Measurements from ENCODE around the gene SCAMP3.
A peak's percentile ranks its signal among the peaks of the same experiment; 100 is the strongest.

SCAMP3 gene

DNA sequence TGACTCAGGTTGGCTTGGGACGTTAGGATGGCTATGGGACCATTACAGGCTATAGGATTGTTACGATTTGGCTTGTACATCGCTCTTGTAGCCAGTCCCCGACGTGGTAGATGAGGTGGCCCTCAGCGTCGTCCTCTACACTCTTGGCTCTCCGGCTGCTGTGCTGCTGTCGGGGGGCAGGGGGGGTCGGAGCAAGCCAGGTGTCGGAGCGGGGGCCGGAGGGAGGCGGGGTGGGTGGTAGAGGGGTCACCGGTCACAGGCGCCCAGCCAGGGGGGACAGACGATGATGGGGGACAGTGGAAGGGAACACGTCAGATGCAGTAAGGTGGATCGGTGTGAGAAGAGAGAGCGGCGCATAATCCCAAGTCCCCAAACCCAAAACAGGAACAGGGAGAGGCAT, 6.5 kb upstream of the SCAMP3 start:
- ChIA-PET CTCF (interaction anchor here (1.3 kb wide), 1 partner anchor 39 kb away, joined by 3 read pairs; no protein-coding TSS in a partner anchor), POLR2A (no interaction called here)
- Histone ChIP-seq H3K36me3 (ENCODE audit: control insufficient read depth in 4 of 4, insufficient read depth in 4 of 4, low read length in 3 of 4) (peaks cover 28 to 69% (median 55%) of the 10 kb centered on the region in 4 experiments), H3K9me3 (ENCODE audit: control extremely low read depth in 1 of 5, control insufficient read depth in 4 of 5, insufficient read depth in 2 of 5, low read depth in 1 of 5, low read length in 4 of 5) (no peaks in the 10 kb centered on the region), H3K4me3 (ENCODE audit: control insufficient read depth in 1 of 7, extremely low read depth in 1 of 7, insufficient read depth in 4 of 7, low read depth in 2 of 7, low read length in 6 of 7) (no peak overlapping the region), H3K27me3 (replicated peaks in 2 of 5; ENCODE audit: control insufficient read depth in 4 of 5, insufficient read depth in 5 of 5, low read length in 4 of 5) (no peaks in the 10 kb centered on the region), H3K27ac (ENCODE audit: insufficient read depth in 1 of 2, low read depth in 1 of 2, low read length in 2 of 2, poor library complexity in 1 of 2, severe bottlenecking in 2 of 2) (no peak overlapping the region), H3K4me1 (ENCODE audit: control extremely low read depth in 1 of 4, control insufficient read depth in 4 of 4, insufficient read depth in 4 of 4, low read length in 3 of 4) (peaks cover 4 to 14% (median 9%) of the 10 kb centered on the region in 4 experiments)
- WGBS (ENCODE audit: insufficient coverage) = 97% methylated on average over 20 of the region's 21 CpGs
- DNase-seq = no peak

DNA sequence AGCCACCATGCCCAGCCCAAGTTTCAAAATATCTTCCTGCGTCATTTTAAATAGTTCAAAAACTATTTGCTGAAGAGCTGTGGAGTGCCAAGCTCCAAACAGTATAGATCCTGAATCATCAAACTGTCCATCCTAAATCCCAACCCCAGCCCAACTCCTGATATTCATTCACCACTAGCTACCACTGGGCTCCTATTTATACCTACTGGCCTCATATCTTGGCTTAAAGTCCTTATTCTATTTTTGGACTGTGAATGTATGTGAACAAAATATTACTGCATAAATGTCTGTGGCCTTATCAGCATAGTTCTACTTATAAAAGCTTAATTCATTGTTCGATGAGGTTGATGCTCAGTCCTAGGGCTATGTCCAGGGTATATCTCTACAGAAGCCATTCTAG, 5.2 kb upstream of the SCAMP3 start:
- ChIA-PET CTCF (interaction anchor here (0.7 to 5.5 kb wide), 6 partner anchors 16 to 100 kb away, joined by 3 to 48 read pairs (median 3); partner anchors contain the start of gene FDPS), POLR2A (no interaction called here)
- no peak for DNase-seq
- Histone ChIP-seq H3K27me3 (replicated peaks in 2 of 5; ENCODE audit: control insufficient read depth in 4 of 5, insufficient read depth in 5 of 5, low read length in 4 of 5) (no peaks in the 10 kb centered on the region), H3K9me3 (ENCODE audit: control extremely low read depth in 1 of 5, control insufficient read depth in 4 of 5, insufficient read depth in 2 of 5, low read depth in 1 of 5, low read length in 4 of 5) (no peaks in the 10 kb centered on the region), H3K36me3 (ENCODE audit: control insufficient read depth in 4 of 4, insufficient read depth in 4 of 4, low read length in 3 of 4) (peaks cover 31 to 80% (median 61%) of the 10 kb centered on the region in 4 experiments), H3K4me3 (ENCODE audit: control insufficient read depth in 1 of 7, extremely low read depth in 1 of 7, insufficient read depth in 4 of 7, low read depth in 2 of 7, low read length in 6 of 7) (no peak overlapping the region), H3K4me1 (ENCODE audit: control extremely low read depth in 1 of 4, control insufficient read depth in 4 of 4, insufficient read depth in 4 of 4, low read length in 3 of 4) (peaks cover under 1 to 10% (median 4%) of the 10 kb centered on the region in 4 experiments), H3K27ac (ENCODE audit: insufficient read depth in 1 of 2, low read depth in 1 of 2, low read length in 2 of 2, poor library complexity in 1 of 2, severe bottlenecking in 2 of 2) (no peak overlapping the region)
- 100% methylated on average over 2 of the region's 2 CpGs for WGBS (ENCODE audit: insufficient coverage)

DNA sequence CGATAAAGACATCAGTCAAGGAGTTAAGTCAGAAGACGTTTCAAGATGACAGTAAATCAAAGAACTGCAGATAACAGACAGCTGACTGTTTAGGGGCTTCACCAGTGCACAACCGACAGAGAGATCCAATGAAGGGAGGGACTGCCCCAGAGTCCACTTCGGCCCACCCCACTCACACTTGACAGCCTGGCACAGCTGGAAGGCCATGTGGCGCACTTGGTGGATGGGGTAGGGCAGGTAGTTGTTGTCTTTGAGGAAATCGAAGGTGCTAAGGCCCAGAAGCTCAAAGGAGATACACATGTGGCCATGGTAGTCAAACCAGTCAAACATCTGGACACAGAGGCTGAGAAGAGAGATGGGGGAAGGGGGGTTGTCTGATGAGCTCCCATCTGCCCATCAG, 4.4 kb upstream of the SCAMP3 start:
- no peak for DNase-seq
- no peak overlapping the region for H3K27ac ChIP-seq (ENCODE audit: insufficient read depth in 1 of 2, low read depth in 1 of 2, low read length in 2 of 2, poor library complexity in 1 of 2, severe bottlenecking in 2 of 2)
- peaks cover 31 to 80% (median 61%) of the 10 kb centered on the region in 4 experiments for H3K36me3 ChIP-seq (ENCODE audit: control insufficient read depth in 4 of 4, insufficient read depth in 4 of 4, low read length in 3 of 4)
- POLR2A ChIA-PET = interaction anchor here (0.7 kb wide), 1 partner anchor 17 kb away, joined by 7 read pairs; no protein-coding TSS in a partner anchor
- H3K27me3 ChIP-seq (replicated peaks in 2 of 5; ENCODE audit: control insufficient read depth in 4 of 5, insufficient read depth in 5 of 5, low read length in 4 of 5) = no peaks in the 10 kb centered on the region
- H3K4me1 ChIP-seq (ENCODE audit: control extremely low read depth in 1 of 4, control insufficient read depth in 4 of 4, insufficient read depth in 4 of 4, low read length in 3 of 4) = peaks cover under 1 to 8% (median 4%) of the 10 kb centered on the region in 4 experiments
- WGBS (ENCODE audit: insufficient coverage) = 92% methylated on average over 2 of the region's 6 CpGs
- H3K9me3 ChIP-seq (ENCODE audit: control extremely low read depth in 1 of 5, control insufficient read depth in 4 of 5, insufficient read depth in 2 of 5, low read depth in 1 of 5, low read length in 4 of 5) = no peaks in the 10 kb centered on the region
- H3K4me3 ChIP-seq (ENCODE audit: control insufficient read depth in 1 of 7, extremely low read depth in 1 of 7, insufficient read depth in 4 of 7, low read depth in 2 of 7, low read length in 6 of 7) = no peak overlapping the region
- CTCF ChIA-PET = interaction anchor here (1.7 to 5.5 kb wide), 3 partner anchors 11 to 41 kb away, joined by 6 to 48 read pairs (median 8); partner anchors contain the start of genes ENTREP3 and FDPS

DNA sequence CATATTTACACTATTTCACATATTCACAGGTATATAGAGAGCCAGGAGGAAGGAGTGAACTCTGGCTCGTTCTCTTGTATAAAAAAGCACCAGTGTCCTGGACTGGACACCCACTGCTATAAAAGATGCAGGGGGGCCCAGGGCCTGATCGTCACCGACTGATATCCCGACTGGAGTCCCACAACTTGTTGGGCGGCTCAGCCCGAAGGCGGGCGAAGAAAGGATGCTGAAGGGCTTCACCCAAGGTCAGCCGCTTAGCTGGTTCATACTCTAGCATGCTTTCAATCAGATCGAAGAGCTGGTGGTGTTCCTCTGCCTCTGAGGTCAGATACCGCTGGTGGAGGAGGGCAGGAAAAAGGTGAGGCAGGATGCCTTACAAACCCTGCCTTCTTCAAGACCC, 907 bp upstream of the SCAMP3 start:
- 96% methylated on average over 9 of the region's 11 CpGs for WGBS (ENCODE audit: insufficient coverage)
- no peak for DNase-seq
- no peaks in the 10 kb centered on the region for H3K27me3 ChIP-seq (replicated peaks in 2 of 5; ENCODE audit: control insufficient read depth in 4 of 5, insufficient read depth in 5 of 5, low read length in 4 of 5)
- POLR2A ChIA-PET = no interaction called here
- H3K9me3 ChIP-seq (ENCODE audit: control extremely low read depth in 1 of 5, control insufficient read depth in 4 of 5, insufficient read depth in 2 of 5, low read depth in 1 of 5, low read length in 4 of 5) = no peaks in the 10 kb centered on the region
- no peak overlapping the region for H3K4me3 ChIP-seq (ENCODE audit: control insufficient read depth in 1 of 7, extremely low read depth in 1 of 7, insufficient read depth in 4 of 7, low read depth in 2 of 7, low read length in 6 of 7)
- peaks cover 21 to 69% (median 50%) of the 10 kb centered on the region in 4 experiments for H3K36me3 ChIP-seq (ENCODE audit: control insufficient read depth in 4 of 4, insufficient read depth in 4 of 4, low read length in 3 of 4)
- CTCF ChIA-PET = interaction anchor here (0.7 to 5.5 kb wide), 5 partner anchors 8 to 25 kb away, joined by 3 to 48 read pairs (median 6); partner anchors contain the start of gene CLK2
- H3K27ac ChIP-seq (ENCODE audit: insufficient read depth in 1 of 2, low read depth in 1 of 2, low read length in 2 of 2, poor library complexity in 1 of 2, severe bottlenecking in 2 of 2) = peak overlapping the region in 1 of 2 experiments; percentile 82
- peaks cover 2 to 19% (median 15%) of the 10 kb centered on the region in 4 experiments for H3K4me1 ChIP-seq (ENCODE audit: control extremely low read depth in 1 of 4, control insufficient read depth in 4 of 4, insufficient read depth in 4 of 4, low read length in 3 of 4)

DNA sequence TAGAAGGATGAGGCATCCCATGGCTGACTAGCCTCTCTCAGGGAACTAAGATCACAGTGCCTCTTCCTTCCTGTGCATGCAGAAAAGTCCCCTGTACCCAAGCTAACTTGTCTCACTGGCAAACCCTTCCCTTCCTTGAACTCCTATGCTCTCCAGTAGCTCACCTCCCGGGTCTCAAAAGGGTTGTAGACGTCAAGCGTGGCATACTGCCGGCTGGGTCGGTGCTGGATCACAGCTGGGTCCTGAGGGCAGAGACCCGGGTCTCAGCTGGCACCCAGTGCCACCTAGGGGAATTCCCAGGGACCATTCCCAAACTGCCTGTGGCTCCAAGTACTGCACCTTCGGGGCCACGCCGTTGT, 688 bp downstream of the SCAMP3 start:
- H3K27me3 ChIP-seq (replicated peaks in 2 of 5; ENCODE audit: control insufficient read depth in 4 of 5, insufficient read depth in 5 of 5, low read length in 4 of 5) = no peaks in the 10 kb centered on the region
- POLR2A ChIA-PET = interaction anchor here (1.0 kb wide), 1 partner anchor 11 kb away, joined by 5 read pairs; no protein-coding TSS in a partner anchor
- DNase-seq = peak in 1 of 3 donors; percentile 33
- CTCF ChIA-PET = interaction anchor here (1.5 to 5.3 kb wide), 5 partner anchors 10 to 61 kb away, joined by 3 to 65 read pairs (median 9); partner anchors contain the start of gene FDPS
- no peaks in the 10 kb centered on the region for H3K9me3 ChIP-seq (ENCODE audit: control extremely low read depth in 1 of 5, control insufficient read depth in 4 of 5, insufficient read depth in 2 of 5, low read depth in 1 of 5, low read length in 4 of 5)
- peaks cover 10 to 67% (median 44%) of the 10 kb centered on the region in 4 experiments for H3K36me3 ChIP-seq (ENCODE audit: control insufficient read depth in 4 of 4, insufficient read depth in 4 of 4, low read length in 3 of 4)
- peak overlapping the region; percentile 68 to 82 for H3K27ac ChIP-seq (ENCODE audit: insufficient read depth in 1 of 2, low read depth in 1 of 2, low read length in 2 of 2, poor library complexity in 1 of 2, severe bottlenecking in 2 of 2)
- peak overlapping the region; percentile 89 to 97 (median 97) for H3K4me3 ChIP-seq (ENCODE audit: control insufficient read depth in 1 of 7, extremely low read depth in 1 of 7, insufficient read depth in 4 of 7, low read depth in 2 of 7, low read length in 6 of 7)
- 0% methylated on average over 6 of the region's 9 CpGs for WGBS (ENCODE audit: insufficient coverage)
- peaks cover 2 to 19% (median 15%) of the 10 kb centered on the region in 4 experiments for H3K4me1 ChIP-seq (ENCODE audit: control extremely low read depth in 1 of 4, control insufficient read depth in 4 of 4, insufficient read depth in 4 of 4, low read length in 3 of 4)

DNA sequence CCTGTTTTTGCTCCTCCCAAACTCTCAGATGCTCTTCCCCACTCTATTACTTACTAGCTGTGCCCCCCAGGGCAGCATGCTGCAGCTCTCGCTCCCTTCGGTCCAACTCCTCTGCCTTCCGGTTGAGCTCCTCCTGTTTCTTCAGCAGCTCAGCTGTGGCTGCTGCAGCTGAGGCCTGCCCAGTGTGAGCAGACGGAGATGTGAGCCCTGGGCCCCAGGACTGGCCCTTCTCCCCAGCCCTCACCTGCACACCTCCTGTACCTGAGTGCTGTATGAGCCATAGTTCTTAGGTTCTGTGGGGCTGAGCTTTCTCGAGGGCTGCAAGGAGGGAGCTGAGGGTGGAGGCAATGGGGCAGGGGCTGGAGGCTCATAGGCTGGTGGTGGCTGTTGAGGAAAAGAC, 1.9 kb downstream of the SCAMP3 start:
- Histone ChIP-seq H3K27me3 (replicated peaks in 2 of 5; ENCODE audit: control insufficient read depth in 4 of 5, insufficient read depth in 5 of 5, low read length in 4 of 5) (no peaks in the 10 kb centered on the region), H3K4me1 (ENCODE audit: control extremely low read depth in 1 of 4, control insufficient read depth in 4 of 4, insufficient read depth in 4 of 4, low read length in 3 of 4) (peaks cover 2 to 27% (median 23%) of the 10 kb centered on the region in 4 experiments), H3K9me3 (ENCODE audit: control extremely low read depth in 1 of 5, control insufficient read depth in 4 of 5, insufficient read depth in 2 of 5, low read depth in 1 of 5, low read length in 4 of 5) (no peaks in the 10 kb centered on the region), H3K4me3 (ENCODE audit: control insufficient read depth in 1 of 7, extremely low read depth in 1 of 7, insufficient read depth in 4 of 7, low read depth in 2 of 7, low read length in 6 of 7) (no peak overlapping the region), H3K27ac (ENCODE audit: insufficient read depth in 1 of 2, low read depth in 1 of 2, low read length in 2 of 2, poor library complexity in 1 of 2, severe bottlenecking in 2 of 2) (no peak overlapping the region), H3K36me3 (ENCODE audit: control insufficient read depth in 4 of 4, insufficient read depth in 4 of 4, low read length in 3 of 4) (peaks cover 3 to 64% (median 37%) of the 10 kb centered on the region in 4 experiments)
- CTCF ChIA-PET = interaction anchor here (1.1 to 5.3 kb wide), 7 partner anchors 11 to 63 kb away, joined by 3 to 65 read pairs (median 5); partner anchors contain the start of gene FDPS
- DNase-seq = no peak
- POLR2A ChIA-PET = no interaction called here
- WGBS (ENCODE audit: insufficient coverage) = 98% methylated on average over 3 of the region's 5 CpGs

All from common myeloid progenitor, CD34-positive (primary cell).